ENCODE data around the gene ECT2L.
"Not testable (repeated sequence)": the region's sequence is repeated elsewhere in the genome, so short reads cannot be mapped to it uniquely, and the experiment has no call there.

Gene ECT2L

DNA sequence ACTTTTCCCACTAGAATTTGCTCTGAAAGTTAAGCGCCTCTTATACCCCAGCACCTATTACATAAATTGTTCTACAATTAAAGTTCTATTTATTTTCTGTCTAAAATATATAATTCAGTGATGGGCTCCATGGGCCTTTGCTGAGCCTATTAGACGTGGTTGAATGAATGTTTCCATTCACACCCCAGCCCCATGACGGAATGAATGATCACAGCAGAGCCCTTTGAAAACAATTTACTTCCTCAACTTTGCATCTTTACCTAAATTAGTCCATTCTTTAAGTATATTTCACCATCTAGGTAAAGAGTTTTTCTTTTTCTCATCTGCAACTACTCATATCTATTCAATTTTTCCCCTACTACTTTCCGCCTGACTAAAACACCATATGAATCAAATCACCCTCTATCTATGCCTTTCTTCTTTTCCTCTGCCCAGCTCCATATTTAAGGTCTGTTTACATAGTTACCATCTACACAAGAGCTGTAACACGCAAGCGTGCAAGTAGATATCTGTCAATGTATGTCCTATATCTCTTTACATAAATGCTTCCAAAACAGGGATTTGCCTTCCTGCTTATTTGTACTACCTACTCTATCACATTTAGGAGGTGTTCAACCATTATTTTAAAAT is 69.7 kb downstream of the ECT2L start:
- no peak for DNase-seq

DNA sequence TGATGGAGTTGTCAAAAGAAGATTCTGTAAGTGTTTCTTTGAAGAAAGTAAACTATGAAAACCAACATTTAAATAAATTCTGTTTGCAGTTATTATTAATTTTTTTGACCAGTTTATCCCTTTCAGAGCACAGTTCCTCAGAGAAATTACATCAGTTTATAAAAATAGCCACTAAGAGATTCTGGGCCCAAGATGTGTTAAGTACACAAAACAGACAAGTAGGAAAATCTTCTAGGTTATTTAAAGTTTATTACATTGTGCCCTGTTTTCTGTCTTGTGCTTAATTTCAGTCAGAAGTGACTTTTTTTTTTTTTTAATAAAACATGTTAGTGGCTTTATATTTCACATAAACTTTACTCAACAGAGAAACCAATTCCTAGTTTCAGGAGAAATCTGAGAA is 72.3 kb downstream of the ECT2L start:
- DNase-seq = no peak

DNA sequence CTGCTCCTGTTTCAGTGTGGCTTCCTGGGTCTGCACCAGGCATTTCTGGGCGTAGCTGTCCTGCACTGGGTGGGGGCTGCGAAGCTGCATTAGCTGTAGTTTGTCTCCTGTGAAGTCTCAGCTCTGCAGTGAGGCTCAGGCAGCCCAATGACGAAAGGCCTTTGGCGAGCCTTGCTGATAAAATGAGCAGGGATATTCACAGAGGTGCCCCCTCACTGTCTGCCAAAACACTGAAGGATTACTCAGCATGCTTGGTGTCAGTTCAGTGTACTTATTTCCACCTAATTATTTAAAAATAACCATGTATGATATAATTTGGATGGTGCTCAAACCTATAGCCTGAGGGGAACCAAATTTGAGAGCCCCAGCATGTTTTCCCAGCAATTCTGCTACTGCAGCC is 73.5 kb downstream of the ECT2L start:
- DNase-seq = no peak

DNA sequence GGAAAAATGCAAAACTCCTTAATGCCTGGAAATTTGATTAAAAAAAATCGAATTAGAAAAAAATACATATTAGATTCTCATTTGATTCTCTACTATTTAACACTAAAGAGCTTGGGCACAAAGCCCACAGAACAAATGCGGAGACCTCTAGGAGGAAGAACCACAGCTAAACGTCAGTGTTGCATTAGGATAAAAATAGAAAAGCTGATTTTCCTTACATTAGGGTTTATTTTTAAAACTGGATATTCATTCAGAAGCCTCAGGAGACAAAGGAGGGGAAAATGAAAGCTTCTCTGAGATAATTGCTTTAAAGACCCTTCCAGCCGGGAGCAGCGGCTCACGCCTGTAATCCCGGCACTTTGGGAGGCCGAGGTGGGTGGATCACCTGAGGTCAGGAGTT is 77.3 kb downstream of the ECT2L start:
- DNase-seq = no peak

DNA sequence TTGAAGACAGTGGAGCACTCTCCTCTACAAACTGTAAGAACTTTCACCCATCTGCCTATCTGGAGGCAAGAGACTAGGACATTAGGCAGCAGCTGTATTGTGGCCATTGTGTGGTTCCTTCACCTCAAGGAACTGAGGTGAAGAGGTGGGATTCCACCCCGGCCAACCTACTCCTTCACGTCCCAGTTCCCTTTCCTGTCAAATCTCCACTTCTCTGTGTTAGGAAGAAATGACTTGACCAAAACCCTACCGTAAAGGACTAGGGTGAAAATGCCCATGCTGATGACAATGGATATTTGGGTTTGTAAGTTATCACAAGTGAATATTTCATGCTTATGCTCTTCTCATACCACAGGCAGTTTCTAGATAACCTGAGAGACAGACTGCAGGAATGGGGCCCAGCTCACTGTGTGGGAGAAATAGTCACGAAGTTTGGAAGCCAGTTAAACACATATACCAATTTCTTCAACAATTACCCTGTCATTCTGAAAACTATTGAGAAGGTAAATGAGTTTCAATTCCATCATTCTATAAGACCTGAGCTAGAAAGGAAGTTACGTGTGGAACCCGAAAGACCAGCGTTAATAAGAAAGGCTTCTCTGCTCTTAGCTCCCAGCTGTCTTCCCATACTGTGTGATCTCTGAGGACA is 86.6 kb downstream of the ECT2L start:
- no peak for DNase-seq

DNA sequence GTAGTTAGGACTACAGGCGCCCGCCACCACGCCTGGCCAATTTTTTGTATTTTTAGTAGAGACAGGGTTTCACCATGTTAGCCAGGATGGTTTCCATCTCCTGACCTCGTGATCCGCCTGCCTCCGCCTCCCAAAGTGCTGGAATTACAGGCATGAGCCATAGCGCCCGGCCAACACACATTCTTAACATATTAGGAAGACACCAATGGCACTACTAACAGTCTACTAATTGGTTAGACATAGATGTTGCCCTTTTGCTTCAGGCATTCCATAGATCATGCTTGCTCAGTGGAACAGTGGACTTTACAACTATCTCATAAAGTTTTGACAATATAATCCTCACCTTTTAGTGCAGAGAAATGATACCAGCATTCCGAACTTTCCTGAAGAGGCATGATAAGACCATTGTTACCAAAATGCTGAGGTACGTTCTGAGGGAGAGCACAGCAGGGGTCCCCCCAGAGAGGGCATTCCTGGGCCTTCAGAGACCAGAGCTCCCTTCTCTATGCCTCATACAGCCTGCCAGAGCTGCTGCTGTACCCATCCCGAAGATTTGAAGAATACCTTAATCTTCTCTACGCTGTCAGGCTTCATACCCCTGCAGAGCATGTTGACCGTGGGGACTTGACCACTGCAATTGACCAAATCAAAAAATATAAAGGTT is 89.4 kb downstream of the ECT2L start:
- no peak for DNase-seq

DNA sequence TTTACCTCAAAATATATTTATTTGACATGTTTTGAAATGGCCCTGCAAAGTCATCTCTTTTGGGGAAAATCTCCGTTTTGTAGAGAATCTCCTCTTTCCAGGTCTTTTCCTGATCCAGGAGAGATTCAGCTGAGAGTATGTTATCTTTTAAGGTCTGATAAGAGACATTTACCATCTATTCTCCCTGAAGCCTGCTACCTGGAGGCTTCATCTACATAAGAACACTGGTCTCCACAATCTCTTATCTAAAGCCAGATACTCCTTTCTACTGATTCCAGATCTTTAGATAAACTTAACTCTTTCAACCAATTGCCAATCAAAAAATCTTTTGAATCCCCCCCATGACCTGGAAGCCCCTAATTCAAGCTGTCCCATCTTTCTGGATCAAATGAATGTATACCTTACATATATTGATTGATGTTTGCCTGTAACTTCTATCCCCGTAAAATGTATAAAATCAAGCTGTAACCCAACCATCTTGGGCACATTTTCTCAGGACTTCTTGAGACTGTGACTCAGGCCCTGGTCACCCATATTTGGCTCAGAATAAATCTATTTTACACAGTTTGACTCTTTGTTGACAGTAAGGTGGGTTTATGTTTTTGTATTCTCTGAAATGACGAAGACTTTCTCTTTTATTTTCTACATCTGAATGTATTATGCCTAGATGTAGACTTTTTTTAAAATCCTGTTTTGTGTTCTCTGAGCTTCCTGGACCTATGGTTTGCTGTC is 95.5 kb downstream of the ECT2L start:
- DNase-seq = no peak

DNA sequence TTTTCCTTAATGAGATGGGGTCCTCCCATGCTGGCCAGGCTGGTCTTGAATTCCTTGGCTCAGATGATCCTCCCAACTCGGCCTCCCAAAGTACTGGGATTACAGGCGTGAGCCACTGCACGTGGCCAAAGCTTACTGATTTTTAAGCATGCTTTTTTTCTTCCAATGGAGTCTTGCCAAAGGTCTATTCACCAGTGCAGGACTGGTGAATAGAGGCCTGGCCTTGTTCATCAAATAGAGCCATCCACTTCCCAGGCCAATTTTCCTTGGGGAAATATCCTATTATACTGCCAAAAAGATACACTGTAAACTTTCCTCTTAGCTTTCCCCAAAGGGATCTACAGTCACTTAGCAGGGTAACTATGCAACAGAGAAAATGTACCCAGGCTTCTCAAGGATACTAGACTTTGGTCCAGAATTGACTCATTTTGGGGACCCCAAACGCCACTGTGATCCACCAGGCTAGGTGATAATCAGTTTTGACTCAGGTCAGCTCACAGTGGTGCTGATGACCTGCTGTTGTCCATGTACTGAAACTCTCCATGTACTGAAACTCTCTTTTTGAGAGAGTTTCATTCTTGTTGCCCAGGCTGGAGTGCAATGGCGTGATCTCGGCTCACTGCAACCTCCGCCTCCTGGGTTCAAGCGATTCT is 100.3 kb downstream of the ECT2L start:
- DNase-seq = no peak

DNA sequence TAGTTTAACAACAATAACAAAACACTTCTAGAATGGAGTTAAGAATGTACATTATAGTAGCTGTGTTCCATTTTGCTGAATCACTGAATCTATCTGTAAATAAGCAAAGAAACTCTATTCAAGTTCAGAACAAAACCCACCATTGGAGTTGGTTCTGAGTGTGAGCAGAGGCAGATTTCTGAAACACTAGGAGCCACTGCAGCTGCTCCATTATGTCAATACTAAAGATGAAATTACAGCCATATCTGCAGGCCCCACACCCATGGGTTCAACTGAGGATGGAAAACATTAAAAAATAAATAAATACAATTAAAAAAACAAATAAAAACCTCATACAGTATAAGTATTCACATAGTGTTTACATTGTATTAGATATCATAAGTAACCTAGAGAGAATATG is 101.1 kb downstream of the ECT2L start:
- no peak for DNase-seq

DNA sequence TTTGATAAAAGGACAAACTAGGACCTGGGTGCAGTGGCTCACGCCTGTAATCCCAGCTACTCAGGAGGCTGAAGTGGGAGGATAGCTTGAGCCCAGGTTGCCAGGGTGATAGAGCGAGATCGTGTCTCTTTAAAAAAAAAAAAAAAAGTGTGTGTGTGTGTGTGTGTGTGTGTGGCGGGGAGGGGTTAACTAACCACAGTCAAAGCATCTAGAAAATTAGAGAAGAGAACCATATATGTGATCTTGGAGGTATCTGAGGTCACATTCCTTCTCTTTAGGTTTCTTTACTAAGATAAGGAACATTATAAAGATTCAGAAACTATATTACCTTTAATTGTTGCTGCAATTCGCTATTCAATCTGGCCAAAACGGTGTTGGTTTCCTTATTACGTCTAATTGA is 111.3 kb downstream of the ECT2L start:
- no peak for DNase-seq

DNA sequence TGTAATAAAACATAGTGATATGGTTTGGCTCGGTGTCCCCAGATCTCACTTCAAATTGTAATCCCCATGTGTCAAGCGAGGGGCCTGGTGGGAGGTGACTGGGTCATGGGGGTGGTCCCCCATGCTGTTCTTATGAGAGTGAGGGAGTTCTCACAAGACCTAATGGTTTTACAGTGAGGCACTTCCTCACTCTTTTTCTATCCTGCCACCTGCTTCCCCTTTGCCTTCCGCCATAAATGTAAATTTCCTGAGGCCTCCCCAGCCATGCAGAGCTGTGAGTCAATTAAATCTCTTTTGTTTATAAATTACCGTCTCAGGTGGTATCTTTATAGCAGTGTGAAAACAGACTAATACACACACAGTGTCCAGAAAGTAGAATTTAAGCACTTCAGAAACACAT is 113.6 kb downstream of the ECT2L start:
- no peak for DNase-seq

DNA sequence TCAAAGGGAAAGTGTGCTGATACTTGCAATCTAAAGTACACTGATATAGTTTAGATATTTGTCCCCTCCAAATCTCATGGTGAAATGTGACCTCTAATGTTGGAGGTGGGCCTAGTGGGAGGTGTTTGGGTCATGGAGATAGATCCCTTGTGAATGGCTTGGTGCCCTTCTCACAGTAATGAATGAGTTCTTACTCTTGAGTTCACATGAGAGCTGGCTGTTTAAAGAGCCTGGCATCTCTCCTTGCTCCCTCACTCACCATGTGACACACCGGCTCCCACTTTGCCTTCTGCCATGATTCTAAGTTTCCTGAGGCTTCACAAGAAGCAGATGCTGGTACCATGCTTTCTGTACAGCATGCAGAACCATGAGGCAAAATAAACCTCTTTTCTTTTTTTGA is 114.1 kb downstream of the ECT2L start:
- no peak for DNase-seq

DNA sequence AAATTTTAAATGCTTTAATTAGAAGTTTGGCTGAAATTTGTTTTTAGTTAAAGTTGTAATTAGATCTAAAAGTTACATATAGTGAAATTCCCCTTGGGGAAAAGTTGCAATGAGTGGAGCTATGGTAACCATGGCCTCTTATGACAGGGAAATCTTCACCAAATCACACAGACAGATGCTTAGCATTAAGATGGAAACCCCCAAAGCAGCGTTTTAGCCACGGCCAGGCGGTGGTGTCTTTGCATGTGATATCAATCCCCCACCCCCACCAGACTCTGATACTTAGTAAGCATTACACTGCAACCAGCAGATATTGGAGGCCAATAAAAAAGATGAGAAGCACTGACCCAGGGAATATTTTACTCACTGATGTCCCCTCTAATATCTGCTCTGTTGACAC is 116.4 kb downstream of the ECT2L start:
- DNase-seq = no peak

DNA sequence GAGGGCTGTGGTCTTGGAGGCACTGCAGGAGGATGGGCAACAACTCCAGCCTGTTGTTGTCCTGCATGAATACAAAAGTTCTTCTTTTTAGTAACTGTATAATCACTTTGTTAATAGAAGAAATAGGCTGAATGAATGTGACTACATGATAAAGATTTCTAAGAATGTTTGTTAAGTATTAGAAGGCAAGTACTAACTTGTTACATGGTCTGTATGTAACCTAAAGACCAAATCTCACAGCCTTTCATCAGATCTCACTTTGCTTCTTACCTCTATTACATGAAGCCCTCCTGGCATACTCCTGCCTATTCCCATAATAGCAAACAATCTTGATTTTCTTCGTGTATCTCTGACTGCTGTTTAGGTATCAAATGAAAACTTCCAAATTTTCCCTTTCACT is 118.8 kb downstream of the ECT2L start:
- DNase-seq = no peak

DNA sequence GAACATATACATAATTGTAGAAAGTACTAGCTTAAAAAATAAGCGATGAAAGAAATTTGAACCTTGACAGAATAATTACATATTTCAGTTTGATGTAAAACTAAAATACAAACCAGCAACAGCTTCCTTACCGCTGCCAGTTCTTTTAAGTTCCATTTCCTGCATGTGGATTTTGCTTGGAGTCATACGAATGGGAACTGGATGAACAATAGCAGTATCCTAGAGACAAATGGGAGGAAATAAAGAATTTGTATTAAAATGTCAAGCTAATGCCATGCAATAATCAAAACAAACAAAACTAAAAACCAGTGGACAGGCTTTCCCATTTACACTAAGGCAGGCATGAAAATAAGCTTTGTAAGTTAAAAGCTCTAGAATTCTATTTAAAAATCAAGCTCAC is 125.0 kb downstream of the ECT2L start:
- DNase-seq = no peak

DNA sequence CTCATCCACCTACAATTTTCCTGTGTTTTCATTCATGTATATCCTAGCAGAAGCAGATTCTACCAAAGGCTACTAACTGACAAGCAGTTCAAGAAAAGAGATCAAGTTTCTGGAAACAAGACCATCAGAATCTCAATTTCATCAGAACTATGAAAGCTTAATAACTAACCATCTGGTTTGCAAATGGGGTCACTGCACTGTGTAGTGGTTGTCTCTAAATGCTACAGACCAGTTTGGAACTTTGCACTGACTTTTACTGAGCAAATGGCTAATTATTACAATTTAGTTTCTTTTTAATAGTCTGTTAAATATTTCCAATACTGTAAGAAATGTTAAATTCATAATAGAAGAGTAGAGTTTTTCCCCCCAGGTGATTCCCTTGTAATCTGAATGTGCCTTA is 127.7 kb downstream of the ECT2L start:
- DNase-seq = no peak

DNA sequence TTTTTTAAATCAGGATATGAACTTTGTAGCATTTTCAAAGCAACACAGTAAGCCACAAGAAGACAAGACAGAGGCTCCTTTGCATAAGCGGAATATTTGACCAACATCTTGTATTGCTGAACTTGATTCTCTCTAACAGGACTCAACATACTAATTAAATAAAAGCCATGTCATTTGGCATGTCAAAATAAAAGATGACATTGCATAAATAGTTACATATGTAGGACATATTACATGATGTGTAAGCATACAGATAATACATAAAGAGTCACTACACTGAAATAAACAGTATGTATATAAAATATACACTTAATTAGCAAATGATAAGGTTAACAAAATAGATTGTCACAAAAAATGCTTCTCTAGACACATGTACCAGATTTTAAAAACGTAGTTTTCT is 129.9 kb downstream of the ECT2L start:
- no peak for DNase-seq

DNA sequence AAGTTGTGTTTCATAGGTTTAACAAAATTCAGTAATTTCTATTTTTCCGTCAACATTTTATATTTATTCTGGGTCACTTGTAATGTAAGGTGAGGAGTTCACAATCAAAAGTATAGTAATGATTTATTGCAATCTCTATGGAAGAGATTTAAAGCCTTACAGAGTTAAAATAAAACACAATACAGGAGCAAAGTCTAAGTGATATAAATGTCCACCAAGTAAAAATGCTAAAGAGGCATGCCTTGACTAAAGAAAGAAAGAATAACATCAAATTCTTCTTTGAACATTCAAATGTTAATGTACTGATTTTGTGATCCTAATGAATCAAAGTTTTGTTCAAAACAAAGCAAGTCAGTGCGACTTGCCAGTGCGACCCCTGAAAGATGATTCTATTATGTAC is 130.7 kb downstream of the ECT2L start:
- no peak for DNase-seq

DNA sequence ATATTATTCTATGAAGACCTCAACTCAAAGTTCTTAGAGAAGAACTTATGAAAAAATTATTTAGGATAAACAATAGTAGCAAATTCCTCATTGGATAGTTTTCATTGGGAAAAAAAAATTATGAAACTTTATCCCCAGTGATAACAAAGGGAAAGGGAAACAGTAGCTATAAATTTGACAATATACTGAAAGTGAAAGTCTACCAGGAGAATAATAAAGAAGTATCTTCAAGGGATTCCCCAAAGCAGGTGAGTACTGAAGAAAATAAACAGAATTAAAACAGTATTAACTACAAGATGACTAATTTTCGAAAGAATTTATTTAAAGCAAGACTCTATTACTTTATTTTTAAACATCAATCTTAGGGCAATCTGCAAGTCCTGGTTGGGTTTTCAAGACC is 135.8 kb downstream of the ECT2L start:
- no peak for DNase-seq

DNA sequence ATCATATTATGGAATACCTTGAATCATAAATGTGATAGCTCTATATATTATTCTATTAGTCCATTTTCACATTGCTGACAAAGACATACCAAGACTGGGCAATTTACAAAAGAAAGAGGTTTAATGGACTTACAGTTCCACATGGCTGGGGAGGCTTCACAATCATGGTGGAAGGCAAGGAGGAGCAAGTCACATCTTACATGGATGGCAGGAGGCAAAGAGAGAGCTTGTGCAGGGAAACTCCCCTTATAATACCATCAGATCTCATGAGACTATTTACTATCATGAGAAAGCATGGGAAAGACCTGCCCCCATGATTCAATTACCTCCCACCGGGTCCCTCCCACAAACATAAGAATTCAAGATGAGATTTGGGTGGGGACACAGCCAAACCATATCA is 141.0 kb downstream of the ECT2L start:
- not testable (repeated sequence) for DNase-seq

DNA sequence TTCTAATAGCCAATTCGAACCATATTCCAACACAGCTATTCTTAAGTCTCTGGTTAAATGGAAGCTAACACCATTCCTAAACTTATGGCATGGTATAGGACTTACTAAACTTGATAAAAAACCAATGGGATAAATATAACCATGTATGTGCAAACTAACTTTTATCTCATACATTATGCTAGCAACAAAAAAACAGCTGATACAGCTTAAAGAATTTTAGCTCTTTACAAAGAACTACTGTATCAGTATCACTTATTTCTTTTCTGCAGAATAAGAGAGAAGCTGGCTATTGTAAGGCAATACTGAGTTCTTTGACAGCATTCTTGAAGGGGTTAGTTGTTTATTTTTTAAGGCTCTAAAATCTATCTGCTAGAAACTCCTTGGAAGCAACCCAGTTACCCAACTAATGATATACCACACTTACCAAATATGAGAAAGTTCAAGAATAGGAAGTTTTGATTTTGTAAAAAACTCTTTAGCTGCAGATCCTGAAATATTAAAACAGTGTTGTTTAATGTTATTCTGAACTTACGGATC is 147.3 kb downstream of the ECT2L start:
- no peak for DNase-seq

DNA sequence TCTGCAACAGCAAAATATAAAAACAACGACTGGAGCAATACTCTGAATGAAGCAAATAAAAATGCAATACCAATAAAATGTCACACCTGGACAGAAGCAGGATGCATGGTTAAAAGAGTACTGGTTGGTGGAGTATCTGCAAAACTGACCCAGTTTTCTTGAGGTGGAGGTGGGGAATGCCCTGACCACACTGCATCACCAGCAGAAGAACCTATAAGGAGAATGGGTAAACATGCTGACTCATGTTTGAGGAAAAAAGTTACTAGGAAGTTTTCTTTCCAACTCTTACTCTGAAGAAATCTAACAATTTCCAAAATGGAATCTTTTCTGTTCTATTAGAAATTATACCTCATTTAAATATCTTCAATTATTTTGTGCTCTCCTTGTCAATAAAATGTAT is 148.5 kb downstream of the ECT2L start:
- no peak for DNase-seq

DNA sequence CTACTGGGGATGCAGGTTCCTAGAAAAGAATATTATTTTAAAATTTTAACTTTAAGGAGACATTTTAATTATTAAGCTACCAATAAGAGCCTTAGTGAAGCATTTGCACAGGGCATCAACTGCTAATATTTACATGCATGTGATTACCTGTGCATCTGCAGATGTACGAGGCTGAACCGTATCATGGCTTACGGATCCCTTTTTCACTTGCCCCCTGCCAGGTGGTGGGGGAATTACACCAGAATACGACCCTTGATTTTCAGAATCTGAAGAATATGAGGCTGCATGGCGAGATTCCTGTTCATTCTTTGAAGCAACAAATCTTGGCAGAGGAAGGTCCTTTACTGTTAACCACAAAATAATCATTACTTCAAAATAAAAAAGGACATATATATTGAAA is 149.5 kb downstream of the ECT2L start:
- DNase-seq = no peak

Measured in T1000 (cell line).